BE2C (cell line): ENCODE data around the gene CRYBA1.

ENCODE experiments used
- DNase-seq: peaks from one replicate; pipeline ENCODE4 v3.0.0-alpha.2; 2020
- H3K27me3 ChIP-seq: fragments of 250-450 bp; sonication (Bioruptor Pico); 2 replicates; pipeline ENCODE4 v1.5.1; 2020; ENCODE audit warnings: mild to moderate bottlenecking
- H3K36me3 ChIP-seq: fragments of 250-450 bp; sonication (Bioruptor Pico); 2 replicates; pipeline ENCODE4 v1.5.1; 2020; ENCODE audit warnings: mild to moderate bottlenecking
- H3K4me1 ChIP-seq: fragments of 250-450 bp; sonication (Bioruptor Pico); 2 replicates; pipeline ENCODE4 v1.5.1; 2020
- H3K4me3 ChIP-seq: 2 replicates; pipeline ENCODE4 v1.5.1; 2011; ENCODE audit warnings: low read depth, low read length
- H3K9me3 ChIP-seq: fragments of 250-450 bp; sonication (Bioruptor Pico); 2 replicates; pipeline ENCODE4 v1.5.1; 2020
- CTCF ChIP-seq: IDR thresholded peaks from 2 replicates; pipeline ENCODE4 v1.5.1; 2012; ENCODE audit warnings: mild to moderate bottlenecking, low read depth, low read length

Gene CRYBA1

GRCh38 chr17:29210879-29211278 is 35.8 kb upstream of the CRYBA1 start:
- Histone ChIP-seq H3K9me3 (no peaks in the 10 kb centered on the region), H3K36me3 (no peaks in the 10 kb centered on the region), H3K27me3 (no peaks in the 10 kb centered on the region), H3K4me3 (no peak overlapping the region), H3K4me1 (no peaks in the 10 kb centered on the region)
- TF ChIP-seq CTCF: no peak
- no peak for DNase-seq

- Histone ChIP-seq H3K27me3 (no peaks in the 10 kb centered on the region), H3K9me3 (no peaks in the 10 kb centered on the region), H3K36me3 (no peaks in the 10 kb centered on the region), H3K4me1 (no peaks in the 10 kb centered on the region), H3K4me3 (no peak overlapping the region)
- no peak for TF ChIP-seq CTCF
- no peak for DNase-seq
These were observed 34.5 kb upstream of the CRYBA1 start for GRCh38 chr17:29212094-29212631.

GRCh38 chr17:29212681-29213121 is 34.0 kb upstream of the CRYBA1 start:
- no peak for TF ChIP-seq CTCF
- no peaks in the 10 kb centered on the region for H3K36me3 ChIP-seq
- no peaks in the 10 kb centered on the region for H3K9me3 ChIP-seq
- no peaks in the 10 kb centered on the region for H3K27me3 ChIP-seq
- no peak overlapping the region for H3K4me3 ChIP-seq
- no peak for DNase-seq
- H3K4me1 ChIP-seq: no peaks in the 10 kb centered on the region

GRCh38 chr17:29214215-29215146 is 32.2 kb upstream of the CRYBA1 start:
- no peak for TF ChIP-seq CTCF
- 0 out of 2 replicates have a peak, but pooled peaks cover 3% of the 10 kb centered on the region for H3K4me1 ChIP-seq
- H3K36me3 ChIP-seq: no peaks in the 10 kb centered on the region
- DNase-seq: no peak
- H3K27me3 ChIP-seq: no peaks in the 10 kb centered on the region
- H3K4me3 ChIP-seq: no peak overlapping the region
- H3K9me3 ChIP-seq: no peaks in the 10 kb centered on the region

GRCh38 chr17:29215174-29215573 is 31.5 kb upstream of the CRYBA1 start:
- Histone ChIP-seq H3K4me3 (no peak overlapping the region), H3K9me3 (no peaks in the 10 kb centered on the region), H3K36me3 (no peaks in the 10 kb centered on the region), H3K27me3 (no peaks in the 10 kb centered on the region), H3K4me1 (0 out of 2 replicates have a peak, but pooled peaks cover 3% of the 10 kb centered on the region)
- no peak for DNase-seq
- TF ChIP-seq CTCF: no peak

GRCh38 chr17:29215717-29216116 is 30.9 kb upstream of the CRYBA1 start:
- no peak for TF ChIP-seq CTCF

More at GRCh38 chr17:29215717-29216116, 30.9 kb upstream of the CRYBA1 start:
- Histone ChIP-seq H3K27me3 (no peaks in the 10 kb centered on the region), H3K4me1 (0 out of 2 replicates have a peak, but pooled peaks cover 3% of the 10 kb centered on the region), H3K9me3 (no peaks in the 10 kb centered on the region), H3K36me3 (no peaks in the 10 kb centered on the region), H3K4me3 (no peak overlapping the region)
- no peak for DNase-seq
